ENCODE measurements around the gene CYP51A1.

DNA sequence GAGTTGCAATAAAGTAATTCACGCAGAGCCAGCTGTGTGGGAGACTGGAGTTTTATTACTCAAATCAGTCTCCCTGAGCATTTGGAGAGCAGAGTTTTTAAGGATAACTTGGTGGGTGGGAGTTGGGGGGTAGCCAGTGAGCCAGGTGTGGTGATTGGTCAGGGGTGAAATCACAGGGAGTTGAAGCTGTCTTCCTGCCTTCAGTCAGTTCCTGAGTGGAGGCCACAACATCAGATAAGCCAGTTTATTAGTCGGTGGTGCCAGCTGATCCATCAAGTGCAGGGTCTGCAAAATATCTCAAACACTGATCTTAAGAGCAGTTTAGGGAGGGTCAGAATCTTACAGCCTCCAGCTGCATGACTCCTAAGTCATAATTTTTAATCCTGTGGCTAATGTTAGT is 3.3 kb upstream of the CYP51A1 start:
- TF ChIP-seq, protein P1, sequence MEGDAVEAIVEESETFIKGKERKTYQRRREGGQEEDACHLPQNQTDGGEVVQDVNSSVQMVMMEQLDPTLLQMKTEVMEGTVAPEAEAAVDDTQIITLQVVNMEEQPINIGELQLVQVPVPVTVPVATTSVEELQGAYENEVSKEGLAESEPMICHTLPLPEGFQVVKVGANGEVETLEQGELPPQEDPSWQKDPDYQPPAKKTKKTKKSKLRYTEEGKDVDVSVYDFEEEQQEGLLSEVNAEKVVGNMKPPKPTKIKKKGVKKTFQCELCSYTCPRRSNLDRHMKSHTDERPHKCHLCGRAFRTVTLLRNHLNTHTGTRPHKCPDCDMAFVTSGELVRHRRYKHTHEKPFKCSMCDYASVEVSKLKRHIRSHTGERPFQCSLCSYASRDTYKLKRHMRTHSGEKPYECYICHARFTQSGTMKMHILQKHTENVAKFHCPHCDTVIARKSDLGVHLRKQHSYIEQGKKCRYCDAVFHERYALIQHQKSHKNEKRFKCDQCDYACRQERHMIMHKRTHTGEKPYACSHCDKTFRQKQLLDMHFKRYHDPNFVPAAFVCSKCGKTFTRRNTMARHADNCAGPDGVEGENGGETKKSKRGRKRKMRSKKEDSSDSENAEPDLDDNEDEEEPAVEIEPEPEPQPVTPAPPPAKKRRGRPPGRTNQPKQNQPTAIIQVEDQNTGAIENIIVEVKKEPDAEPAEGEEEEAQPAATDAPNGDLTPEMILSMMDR (IDR thresholded peaks at IDR 0.05): no peak
- TF ChIP-seq POLR2A (IDR thresholded peaks at IDR 0.05): no peak

All from esophagus squamous epithelium (tissue), 4 donors.